Measurements from ENCODE around the gene PHACTR1.

Gene PHACTR1

DNA sequence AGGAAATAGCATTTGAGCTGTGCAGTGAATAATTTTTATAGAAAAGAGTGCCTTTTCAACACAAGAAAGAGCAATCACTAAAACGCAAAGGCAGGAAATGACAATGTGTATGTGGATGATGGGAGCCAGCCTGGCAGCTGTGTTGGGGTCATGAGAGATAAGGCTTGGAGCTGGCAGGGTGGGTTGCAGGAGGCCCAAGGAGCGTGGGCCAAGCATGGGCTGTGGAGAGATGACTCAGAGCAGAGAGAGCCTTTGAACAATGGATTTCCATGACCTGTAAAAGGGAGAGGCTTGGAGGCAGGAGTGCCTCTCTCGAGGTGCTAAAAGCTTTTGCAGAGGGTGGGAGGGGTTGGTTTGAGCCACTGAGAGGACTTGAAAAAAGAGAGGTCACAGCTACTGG is 618.4 kb downstream of the PHACTR1 start:
- DNase-seq (ENCODE audit: low read depth, low spot score) = no peak
- H3K27me3 ChIP-seq (ENCODE audit: control insufficient read depth, insufficient read depth, low read length) = no peaks in the 10 kb centered on the region
- no peak overlapping the region for H3K27ac ChIP-seq (ENCODE audit: low read length)
- H3K36me3 ChIP-seq (ENCODE audit: control insufficient read depth, insufficient read depth, low read length) = no peaks in the 10 kb centered on the region
- no peak overlapping the region for H3K4me3 ChIP-seq (ENCODE audit: low read length)
- no peaks in the 10 kb centered on the region; the same call in 1 of the 2 replicates for H3K4me1 ChIP-seq (ENCODE audit: control insufficient read depth, insufficient read depth, low read length)
- no peaks in the 10 kb centered on the region for H3K9me3 ChIP-seq (ENCODE audit: control insufficient read depth, insufficient read depth, low read length)
- WGBS (ENCODE audit: insufficient coverage, insufficient read length) = no CpG with 5 or more reads among the region's 3 CpGs

DNA sequence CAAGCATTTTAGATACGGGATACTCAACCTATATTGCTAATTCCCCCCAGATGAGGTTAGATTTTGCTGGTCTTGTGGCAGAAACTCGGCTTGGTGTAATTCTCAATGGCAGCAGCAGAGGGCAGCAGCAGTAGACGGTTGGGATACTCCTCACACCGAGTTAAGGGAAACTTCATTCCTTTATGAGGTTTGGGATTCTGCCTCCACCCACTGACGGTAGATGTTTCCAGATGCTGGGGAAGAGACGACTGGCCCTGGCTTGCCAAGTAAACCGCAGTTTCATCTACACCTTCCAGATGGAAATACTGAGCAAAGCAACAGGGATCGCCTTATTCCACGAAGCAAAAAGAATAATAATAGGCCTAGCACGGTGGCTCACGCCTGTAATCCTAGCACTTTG is 620.0 kb downstream of the PHACTR1 start:
- H3K9me3 ChIP-seq (ENCODE audit: control insufficient read depth, insufficient read depth, low read length) = no peaks in the 10 kb centered on the region
- no peaks in the 10 kb centered on the region for H3K36me3 ChIP-seq (ENCODE audit: control insufficient read depth, insufficient read depth, low read length)
- WGBS (ENCODE audit: insufficient coverage, insufficient read length) = no CpG with 5 or more reads among the region's 11 CpGs
- H3K4me3 ChIP-seq (ENCODE audit: low read length) = no peak overlapping the region
- DNase-seq (ENCODE audit: low read depth, low spot score) = peak; percentile 92
- H3K4me1 ChIP-seq (ENCODE audit: control insufficient read depth, insufficient read depth, low read length) = no peaks in the 10 kb centered on the region; the same call in 1 of the 2 replicates
- H3K27ac ChIP-seq (ENCODE audit: low read length) = no peak overlapping the region
- H3K27me3 ChIP-seq (ENCODE audit: control insufficient read depth, insufficient read depth, low read length) = no peaks in the 10 kb centered on the region

DNA sequence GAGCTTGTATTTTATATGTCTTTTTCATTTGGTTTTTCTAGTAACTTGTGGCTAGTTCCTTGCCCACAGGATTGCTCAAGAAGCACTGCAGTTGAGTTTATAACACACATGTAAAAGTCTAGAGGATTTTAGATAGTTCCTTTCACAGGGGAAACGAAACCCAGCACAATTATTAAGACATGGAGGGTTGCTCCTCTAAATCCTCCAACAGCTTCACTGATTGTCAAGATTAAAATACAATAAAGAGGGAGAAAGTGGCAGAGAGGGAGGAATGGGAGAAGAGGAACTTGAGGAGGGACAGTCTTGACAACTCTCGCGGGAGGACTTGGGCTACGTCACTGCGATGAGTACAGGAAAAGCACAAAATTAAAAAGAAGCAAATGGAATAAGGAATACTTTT is 621.5 kb downstream of the PHACTR1 start:
- no CpG with 5 or more reads among the region's 5 CpGs for WGBS (ENCODE audit: insufficient coverage, insufficient read length)

More for the DNA sequence above, 621.5 kb downstream of the PHACTR1 start:
- Histone ChIP-seq H3K4me3 (ENCODE audit: low read length) (no peak overlapping the region), H3K9me3 (ENCODE audit: control insufficient read depth, insufficient read depth, low read length) (no peaks in the 10 kb centered on the region), H3K4me1 (ENCODE audit: control insufficient read depth, insufficient read depth, low read length) (no peaks in the 10 kb centered on the region; the same call in 1 of the 2 replicates), H3K36me3 (ENCODE audit: control insufficient read depth, insufficient read depth, low read length) (no peaks in the 10 kb centered on the region), H3K27ac (ENCODE audit: low read length) (no peak overlapping the region), H3K27me3 (ENCODE audit: control insufficient read depth, insufficient read depth, low read length) (no peaks in the 10 kb centered on the region)
- no peak for DNase-seq (ENCODE audit: low read depth, low spot score)
